Caco-2 (cell line): Measurements from ENCODE around the gene TIMM8A. TPM values are rescaled to one million over a fixed set of nuclear protein-coding genes. Genes with fewer than 3 reads are reported as not detected.

Experiments used
- Bru-seq: library from RNA; stranded (reverse); fragments of 400-500 nt; gene quantifications from one replicate; lab custom pipeline; 2021; lab: Mats Ljungman, UMichigan
- BruChase-seq, 2 experiments: library from RNA; stranded (reverse); fragments of 400-500 nt; gene quantifications; one replicate each; lab custom pipeline; 2021; lab: Mats Ljungman, UMichigan
- BruUV-seq: library from RNA; stranded (reverse); fragments of 400-500 nt; replicated peaks from 2 replicates; lab custom pipeline; 2021; lab: Mats Ljungman, UMichigan
- CTCF ChIA-PET: fragments of 300-600 bp; sonication (Branson Sonifier 250); formaldehyde crosslinking; loops from one replicate; lab custom pipeline; 2022; ENCODE audit warnings: antibody characterized with exemption; lab: Charles Lee
- POLR2A ChIA-PET: fragments of 300-600 bp; sonication (Branson Sonifier 250); formaldehyde crosslinking; loops from one replicate; lab custom pipeline; 2022; ENCODE audit warnings: antibody characterized with exemption; lab: Charles Lee
- DNase-seq, 2 experiments: peaks; one replicate each; pipeline versions ENCODE4 v3.0.0 to v3.0.0-alpha.2; 2020 to 2022
- H3K27me3 ChIP-seq: replicated peaks from 2 replicates; pipeline ENCODE4 v1.6.0; 2011; ENCODE audit warnings: low read length; ENCODE audit not compliant: control insufficient read depth, insufficient read depth
- H3K36me3 ChIP-seq: 2 replicates; pipeline ENCODE4 v1.5.1; 2011; ENCODE audit warnings: low read length; ENCODE audit not compliant: control insufficient read depth, insufficient read depth
- H3K4me1 ChIP-seq: fragments of 250-450 bp; sonication (Bioruptor Pico); 2 replicates; pipeline ENCODE4 v1.5.1; 2020; ENCODE audit warnings: mild to moderate bottlenecking
- H3K4me3 ChIP-seq: 2 replicates; pipeline ENCODE4 v1.5.1; 2011; ENCODE audit warnings: low read depth, mild to moderate bottlenecking, control low read depth, low read length
- H3K9me3 ChIP-seq: fragments of 250-450 bp; sonication (Bioruptor Pico); 2 replicates; pipeline ENCODE4 v1.5.1; 2020; ENCODE audit warnings: mild to moderate bottlenecking, moderate library complexity
- H3K27ac Mint-ChIP-seq: one replicate; pipeline ENCODE4 v1.8.0; 2022; ENCODE audit warnings: mixed read lengths; ENCODE audit not compliant: unreplicated experiment
- H3K27me3 Mint-ChIP-seq: one replicate; pipeline ENCODE4 v1.8.0; 2022; ENCODE audit warnings: mixed read lengths; ENCODE audit not compliant: insufficient read depth, unreplicated experiment
- H3K36me3 Mint-ChIP-seq: one replicate; pipeline ENCODE4 v1.8.0; 2022; ENCODE audit warnings: mild to moderate bottlenecking, mixed read lengths; ENCODE audit not compliant: insufficient read depth, unreplicated experiment
- H3K4me1 Mint-ChIP-seq: one replicate; pipeline ENCODE4 v1.8.0; 2022; ENCODE audit warnings: low read depth, mixed read lengths; ENCODE audit not compliant: unreplicated experiment
- H3K4me3 Mint-ChIP-seq: one replicate; pipeline ENCODE4 v1.8.0; 2022; ENCODE audit warnings: mild to moderate bottlenecking, moderate library complexity, mixed read lengths; ENCODE audit not compliant: unreplicated experiment
- H3K9me3 Mint-ChIP-seq: one replicate; pipeline ENCODE4 v1.8.0; 2022; ENCODE audit warnings: mixed read lengths; ENCODE audit not compliant: unreplicated experiment
- intact Hi-C: fragments of 100-400 bp; cut with micrococcal nuclease; formaldehyde crosslinking; loops from one replicate; pipeline ENCODE4 v1.10.0; 2022; ENCODE audit not compliant: unreplicated experiment
- long read RNA-seq: library from polyadenylated mRNA; stranded (forward); transcript quantifications from one replicate; pipeline ENCODE4 v2.0.0, GENCODE V29; 2022
- total RNA-seq: library from RNA; stranded (reverse); gene quantifications from 2 replicates; pipeline ENCODE4 v1.2.3, GENCODE V29; 2022
- TF ChIP-seq, protein P1 (sequence below), 2 experiments: fragments of 200-600 bp in 1 of 2; IDR thresholded peaks; 1 replicate in 1 of 2; 2 replicates in 1 of 2; pipeline versions ENCODE4 v1.5.1 to v1.8.0; 2011 to 2022; ENCODE audit warnings: antibody characterized with exemption in 1 of 2, control low read depth in 1 of 2, inconsistent platforms in 1 of 2, low read depth in 1 of 2, low read length in 1 of 2, mild to moderate bottlenecking in 1 of 2, moderate library complexity in 1 of 2; ENCODE audit not compliant: insufficient read depth in 1 of 2, severe bottlenecking in 1 of 2, unreplicated experiment in 1 of 2

Gene TIMM8A, protein sequence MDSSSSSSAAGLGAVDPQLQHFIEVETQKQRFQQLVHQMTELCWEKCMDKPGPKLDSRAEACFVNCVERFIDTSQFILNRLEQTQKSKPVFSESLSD
- total RNA-seq (21.6 and 23.3 TPM in 2 replicates), Bru-seq, nascent RNA (percentile 88 among the genes with signal in this experiment), BruChase-seq, experiment 1, labeled RNA remaining after a 2-hour chase (percentile 95 among the genes with signal in this experiment), BruChase-seq, experiment 2, labeled RNA remaining after a 6-hour chase (percentile 90 among the genes with signal in this experiment)
- long read RNA-seq, transcript TIMM8A-205 (2 exons, 1,194 nt), result major isoform, 15 of 20 reads
- long read RNA-seq, partial matches to known transcripts, result 1 of 20 reads
- long read RNA-seq, other reads (novel, unspliced or antisense), result 0 of 20 reads

DNA sequence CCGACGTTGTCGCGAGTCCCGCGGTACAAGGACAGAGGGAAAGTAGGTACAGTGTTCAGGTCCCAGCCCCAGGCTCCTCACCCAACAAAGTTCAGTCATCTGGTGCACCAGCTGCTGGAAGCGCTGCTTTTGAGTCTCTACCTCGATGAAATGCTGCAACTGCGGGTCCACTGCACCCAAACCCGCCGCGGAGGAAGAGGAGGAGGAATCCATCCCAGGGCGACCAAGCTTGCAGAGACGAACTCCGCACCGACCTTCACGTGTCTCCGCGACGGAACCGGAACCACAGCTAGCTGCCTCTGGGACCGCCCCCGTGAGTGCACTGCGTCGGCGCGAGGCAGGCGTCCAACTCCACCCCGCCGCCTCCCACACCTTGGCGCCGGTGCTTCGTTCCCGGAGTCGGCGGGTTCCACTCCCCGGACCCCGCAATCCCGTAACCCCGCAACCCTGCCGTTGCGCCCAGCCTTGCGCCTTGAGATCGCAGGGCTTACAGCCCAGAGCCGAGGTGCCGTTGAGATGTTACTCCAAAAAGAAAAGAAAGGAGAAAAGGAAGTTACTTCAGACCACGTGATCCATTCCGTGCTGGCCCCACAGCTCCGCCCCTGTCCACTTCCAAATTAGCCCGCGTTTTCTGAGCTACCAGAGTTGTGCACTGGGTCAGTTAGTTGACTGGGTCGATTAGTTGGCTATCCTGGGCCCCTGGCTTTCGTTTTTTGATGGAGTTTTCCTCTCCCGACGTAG lies at the start of gene TIMM8A:
Gene TIMM8A (minus strand): TSS at position 291 of the 741 bp plus-strand sequence. CDS start 78 bp downstream, at position 213.
- H3K4me3 Mint-ChIP-seq, result peak within 1 kb of the TSS; percentile 82
- peaks cover 18% of the 10 kb centered on the region for H3K36me3 Mint-ChIP-seq
- H3K27me3 Mint-ChIP-seq, result no peaks in the 10 kb centered on the region
- TF ChIP-seq, protein P1, sequence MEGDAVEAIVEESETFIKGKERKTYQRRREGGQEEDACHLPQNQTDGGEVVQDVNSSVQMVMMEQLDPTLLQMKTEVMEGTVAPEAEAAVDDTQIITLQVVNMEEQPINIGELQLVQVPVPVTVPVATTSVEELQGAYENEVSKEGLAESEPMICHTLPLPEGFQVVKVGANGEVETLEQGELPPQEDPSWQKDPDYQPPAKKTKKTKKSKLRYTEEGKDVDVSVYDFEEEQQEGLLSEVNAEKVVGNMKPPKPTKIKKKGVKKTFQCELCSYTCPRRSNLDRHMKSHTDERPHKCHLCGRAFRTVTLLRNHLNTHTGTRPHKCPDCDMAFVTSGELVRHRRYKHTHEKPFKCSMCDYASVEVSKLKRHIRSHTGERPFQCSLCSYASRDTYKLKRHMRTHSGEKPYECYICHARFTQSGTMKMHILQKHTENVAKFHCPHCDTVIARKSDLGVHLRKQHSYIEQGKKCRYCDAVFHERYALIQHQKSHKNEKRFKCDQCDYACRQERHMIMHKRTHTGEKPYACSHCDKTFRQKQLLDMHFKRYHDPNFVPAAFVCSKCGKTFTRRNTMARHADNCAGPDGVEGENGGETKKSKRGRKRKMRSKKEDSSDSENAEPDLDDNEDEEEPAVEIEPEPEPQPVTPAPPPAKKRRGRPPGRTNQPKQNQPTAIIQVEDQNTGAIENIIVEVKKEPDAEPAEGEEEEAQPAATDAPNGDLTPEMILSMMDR (IDR thresholded peaks at IDR 0.05; ENCODE audit: insufficient read depth in 1 of 2, low read depth in 1 of 2, low read length in 1 of 2, severe bottlenecking in 1 of 2, unreplicated experiment in 1 of 2), result no peak
- peak within 1 kb of the TSS; percentile 90 for H3K27ac Mint-ChIP-seq
- H3K4me1 Mint-ChIP-seq, result no peaks in the 10 kb centered on the region
- ChIA-PET POLR2A (interaction anchor here (0.6 to 1.7 kb wide), 3 partner anchors 42 to 791 kb away, joined by 4 to 11 read pairs (median 4); partner anchors contain the start of gene RPL36A), CTCF (no interaction called here)
- intact Hi-C loops, result loop anchor here (1.0 kb wide), 1 partner anchor 42 kb away; no protein-coding TSS in a partner anchor
- Histone ChIP-seq H3K4me3 (peak within 1 kb of the TSS; percentile 86), H3K4me1 (no peaks in the 10 kb centered on the region), H3K27me3 (no peaks in the 10 kb centered on the region), H3K36me3 (no peaks in the 10 kb centered on the region), H3K9me3 (no peaks in the 10 kb centered on the region)
- no TSS peak for BruUV-seq
- DNase-seq, result peak; percentile 68 to 78
- no peaks in the 10 kb centered on the region for H3K9me3 Mint-ChIP-seq

DNA sequence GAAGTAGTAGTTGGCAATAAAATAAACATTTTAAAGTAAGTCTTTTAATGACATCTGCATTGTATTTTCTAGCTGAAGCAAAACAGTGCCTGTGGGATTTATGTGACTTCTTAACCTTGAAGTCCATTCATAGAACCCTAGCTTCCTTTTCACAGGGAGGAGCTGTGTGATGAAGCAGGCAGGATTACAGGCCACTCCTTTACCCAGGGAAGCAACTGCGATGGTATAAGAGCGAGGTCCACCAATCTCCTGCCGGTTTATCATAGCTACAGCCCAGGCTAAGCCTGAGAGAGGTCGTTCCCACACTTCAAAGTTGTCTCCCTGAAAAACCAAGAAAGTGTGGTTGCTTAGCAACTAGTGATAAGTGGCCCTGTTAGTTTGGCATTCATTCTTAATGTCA lies 49.2 kb upstream of the TIMM8A start:
- no peak overlapping the region for H3K4me3 Mint-ChIP-seq
- DNase-seq, result no peak
- no TSS peak for BruUV-seq
- H3K27me3 Mint-ChIP-seq, result no peaks in the 10 kb centered on the region
- Histone ChIP-seq H3K4me1 (no peaks in the 10 kb centered on the region), H3K9me3 (no peaks in the 10 kb centered on the region), H3K4me3 (no peak overlapping the region), H3K36me3 (no peaks in the 10 kb centered on the region), H3K27me3 (no peaks in the 10 kb centered on the region)
- peaks cover 44% of the 10 kb centered on the region for H3K36me3 Mint-ChIP-seq
- no peak overlapping the region for H3K27ac Mint-ChIP-seq
- TF ChIP-seq, protein P1 (IDR thresholded peaks at IDR 0.05; ENCODE audit: insufficient read depth in 1 of 2, low read depth in 1 of 2, low read length in 1 of 2, severe bottlenecking in 1 of 2, unreplicated experiment in 1 of 2), result no peak
- POLR2A ChIA-PET, result no interaction called here
- peaks cover 4% of the 10 kb centered on the region for H3K4me1 Mint-ChIP-seq
- CTCF ChIA-PET, result no interaction called here
- intact Hi-C loops, result no loop called here
- no peaks in the 10 kb centered on the region for H3K9me3 Mint-ChIP-seq

DNA sequence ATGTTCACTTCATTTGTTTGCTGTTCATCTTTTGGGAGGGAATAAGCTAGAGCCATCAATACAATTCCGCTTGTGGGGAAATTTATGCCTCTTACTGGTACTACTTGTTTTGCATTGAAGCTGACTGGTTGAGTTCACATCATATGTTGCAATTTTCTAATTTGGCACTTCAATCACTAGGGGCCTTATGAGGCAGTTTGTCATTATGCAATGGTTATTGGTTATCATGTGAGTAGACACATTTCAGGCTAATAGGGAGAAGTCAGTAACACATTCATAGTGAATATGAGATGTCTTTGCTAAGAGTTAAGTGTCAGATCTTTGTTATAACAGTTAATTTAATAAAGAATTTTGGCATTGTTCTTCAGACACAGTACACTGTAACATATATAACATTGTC lies 47.2 kb upstream of the TIMM8A start:
- H3K27ac Mint-ChIP-seq, result no peak overlapping the region
- Histone ChIP-seq H3K27me3 (no peaks in the 10 kb centered on the region), H3K9me3 (no peaks in the 10 kb centered on the region), H3K4me3 (no peak overlapping the region), H3K4me1 (no peaks in the 10 kb centered on the region), H3K36me3 (no peaks in the 10 kb centered on the region)
- H3K4me3 Mint-ChIP-seq, result no peak overlapping the region
- intact Hi-C loops, result no loop called here
- TF ChIP-seq, protein P1 (IDR thresholded peaks at IDR 0.05; ENCODE audit: insufficient read depth in 1 of 2, low read depth in 1 of 2, low read length in 1 of 2, severe bottlenecking in 1 of 2, unreplicated experiment in 1 of 2), result no peak
- no peak for DNase-seq
- H3K9me3 Mint-ChIP-seq, result no peaks in the 10 kb centered on the region
- H3K27me3 Mint-ChIP-seq, result no peaks in the 10 kb centered on the region
- no TSS peak for BruUV-seq
- H3K36me3 Mint-ChIP-seq, result peaks cover 61% of the 10 kb centered on the region
- POLR2A ChIA-PET, result no interaction called here
- H3K4me1 Mint-ChIP-seq, result peaks cover 4% of the 10 kb centered on the region
- CTCF ChIA-PET, result no interaction called here
